Posterior vena cava (tissue), 2 donors: ENCODE results near the gene TMEM151A. TPM values are rescaled to one million over a fixed set of nuclear protein-coding genes. Genes with fewer than 3 reads are reported as not detected.
"Not testable (repeated sequence)": the region's sequence is repeated elsewhere in the genome, so short reads cannot be mapped to it uniquely, and the experiment has no call there.

Source experiments
- DNase-seq: peaks from one replicate; pipeline ENCODE4 v3.0.0-alpha.2; 2020; ENCODE audit warnings: low spot score
- intact Hi-C, 2 donors: fragments of 100-400 bp; cut with DNase I; formaldehyde crosslinking; loops; one replicate each; pipeline versions ENCODE4 v1.14.1 to v1.14.2; 2022 to 2023
- long read RNA-seq, 2 donors: library from polyadenylated mRNA; unstranded; transcript quantifications; one replicate each; pipeline ENCODE4 v2.0.0, GENCODE V29; 2020 to 2021
- total RNA-seq, 2 donors: library from RNA; stranded (reverse); fragmentation: NEBNext Ultra II Directional; extraction: Animal tissue kit (Norgen Biotek cat#: 25700); gene quantifications; one replicate each; pipeline ENCODE4 v1.2.1, GENCODE V29; 2021
- donor health status: DM: yes; HTN: yes; CAD: no.
- donor health status: DM: yes; HTN: yes; CAD: no.

TMEM151A gene
- not detected for total RNA-seq
- long read RNA-seq, donor 1 = 0 reads
- long read RNA-seq, donor 2 = 0 reads

DNA sequence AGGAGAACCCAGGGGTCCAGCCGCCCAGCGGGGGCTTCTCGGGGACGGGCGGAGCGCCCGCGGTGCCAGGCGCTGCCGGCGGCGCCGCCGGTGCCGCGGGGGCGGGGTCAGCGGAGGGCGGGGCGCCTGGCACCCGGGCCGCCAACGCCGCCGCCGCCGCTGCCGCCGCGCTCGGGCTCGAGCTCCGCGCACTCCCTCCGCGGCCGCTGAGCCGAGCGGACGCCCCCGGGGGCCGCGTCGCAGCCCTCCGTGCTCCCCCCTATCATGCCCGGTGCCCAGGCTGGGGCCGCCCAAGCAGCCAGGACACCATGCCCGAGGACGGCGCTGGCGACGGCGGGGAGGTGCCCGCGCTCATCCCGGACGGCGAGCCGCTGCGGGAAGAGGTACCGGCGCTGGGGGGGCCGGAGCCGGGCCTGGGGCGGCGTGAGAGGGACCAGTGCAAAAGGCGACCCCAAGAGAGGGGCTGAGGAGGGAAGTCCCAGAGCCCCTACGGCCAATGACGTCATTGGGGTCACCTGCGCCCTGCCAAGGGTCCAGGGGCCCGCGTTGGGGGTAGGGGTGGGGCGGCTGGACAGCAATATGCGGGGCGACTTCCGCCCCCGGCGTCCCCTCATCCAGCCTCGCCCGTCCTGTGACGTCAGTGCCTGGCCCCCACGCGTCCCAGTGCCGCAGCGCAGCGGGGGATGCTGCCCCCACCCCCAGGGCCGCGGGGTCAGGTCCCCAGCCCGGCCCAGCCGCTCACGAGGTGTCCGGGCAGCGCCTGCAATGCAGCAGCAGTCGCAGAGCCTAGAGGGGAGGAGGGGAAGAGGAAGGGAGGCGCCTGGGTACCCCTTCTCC lies at the start of gene TMEM151A:
TMEM151A (plus strand) TSS at position 189 of the 837 bp plus-strand sequence; CDS start at position 309, 120 bp downstream.
- intact Hi-C loops = no loop called here
- DNase-seq = no peak

DNA sequence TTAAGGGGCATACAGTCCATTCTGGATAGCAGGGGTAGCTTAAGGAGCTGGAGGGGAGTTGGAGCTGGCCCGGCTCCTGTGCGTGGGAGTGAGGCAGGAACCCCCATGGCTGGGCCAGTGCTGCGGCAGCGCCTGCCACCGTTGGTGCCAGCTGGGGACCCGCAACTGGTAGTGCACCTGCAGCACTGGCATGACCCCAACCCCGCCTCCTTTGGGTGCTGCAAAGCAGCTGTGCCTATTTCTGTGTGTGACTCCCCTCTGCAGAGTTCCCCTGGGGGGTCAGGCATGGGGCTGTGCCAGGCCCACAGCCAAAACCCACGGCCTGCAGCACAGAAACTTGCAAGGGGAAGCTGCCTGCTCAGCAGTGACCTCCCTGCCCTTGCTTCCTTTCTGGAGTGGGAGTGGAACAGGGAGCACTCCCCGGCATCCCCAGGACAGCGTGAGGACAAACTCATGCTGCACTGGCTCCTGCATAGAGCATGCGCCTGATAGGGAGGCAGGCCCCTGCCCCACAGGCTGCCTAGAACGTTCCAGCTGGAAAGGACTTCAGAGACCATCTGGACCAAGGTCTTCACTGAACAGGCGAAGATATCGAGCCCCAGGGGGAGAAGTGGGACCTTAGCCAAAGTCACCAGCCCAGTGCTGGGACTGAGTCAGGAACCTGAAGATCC lies 49.5 kb upstream of the TMEM151A start:
- no peak for DNase-seq
- intact Hi-C loops = no loop called here

DNA sequence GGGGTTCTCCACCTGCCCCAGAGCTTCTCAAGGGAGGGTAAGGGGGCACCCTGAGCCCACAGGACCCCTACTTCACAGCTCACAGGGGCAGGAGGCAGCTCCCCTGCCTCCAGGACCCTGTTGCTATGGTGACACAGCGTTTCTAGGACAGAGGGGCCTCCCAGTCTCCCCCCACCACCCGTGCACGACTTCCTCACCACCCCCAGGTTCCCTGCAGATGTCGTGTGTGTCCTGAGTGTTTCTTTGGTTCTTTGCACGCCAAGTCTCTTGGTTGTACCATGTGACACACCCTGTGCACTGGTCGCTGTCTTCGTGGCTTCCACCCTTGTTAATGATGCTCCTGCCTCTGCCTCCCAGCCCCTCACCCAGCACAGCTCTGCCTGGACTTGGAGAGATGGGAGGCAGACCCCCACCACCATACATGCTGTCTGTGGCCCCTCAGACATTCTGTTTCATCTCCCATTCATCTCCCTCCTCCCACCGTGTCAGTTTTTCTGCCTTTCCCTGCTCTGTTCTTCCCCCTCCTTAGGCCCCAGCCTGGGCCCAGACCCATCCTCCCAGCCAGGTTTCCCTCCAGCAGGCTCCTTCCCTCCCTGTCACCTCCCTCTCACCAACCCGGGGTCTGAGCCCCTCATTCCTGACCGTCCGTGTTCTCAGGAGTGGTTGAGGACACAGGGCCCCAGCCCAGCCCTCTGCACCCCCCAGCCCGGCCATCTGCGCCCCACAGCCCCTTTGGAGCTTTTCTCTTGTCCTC lies 47.7 kb upstream of the TMEM151A start:
- intact Hi-C loops = loop anchor here in 1 of 2 donors (1.0 kb wide), 1 partner anchor 17 kb away; no protein-coding TSS in a partner anchor
- no peak for DNase-seq

DNA sequence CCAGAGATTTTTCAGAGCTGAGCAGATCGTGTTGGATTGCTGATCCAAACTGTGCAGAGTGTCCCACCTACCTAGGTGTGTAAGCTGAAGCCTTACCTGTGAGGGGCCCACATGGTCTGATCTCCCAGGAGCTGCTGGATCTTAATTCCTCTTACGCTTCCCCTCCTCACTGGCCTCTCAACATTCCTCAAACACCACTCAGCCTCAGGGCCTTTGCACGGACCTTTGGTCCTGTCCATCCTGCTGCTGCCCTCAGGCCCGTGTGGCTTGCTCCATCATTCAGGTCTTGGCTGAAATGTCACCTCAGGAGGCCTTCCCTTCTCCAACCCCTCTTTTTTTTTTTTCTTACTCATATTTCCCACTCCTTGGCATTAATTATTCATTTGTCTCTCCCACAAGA lies 44.4 kb upstream of the TMEM151A start:
- DNase-seq = no peak
- intact Hi-C loops = no loop called here

DNA sequence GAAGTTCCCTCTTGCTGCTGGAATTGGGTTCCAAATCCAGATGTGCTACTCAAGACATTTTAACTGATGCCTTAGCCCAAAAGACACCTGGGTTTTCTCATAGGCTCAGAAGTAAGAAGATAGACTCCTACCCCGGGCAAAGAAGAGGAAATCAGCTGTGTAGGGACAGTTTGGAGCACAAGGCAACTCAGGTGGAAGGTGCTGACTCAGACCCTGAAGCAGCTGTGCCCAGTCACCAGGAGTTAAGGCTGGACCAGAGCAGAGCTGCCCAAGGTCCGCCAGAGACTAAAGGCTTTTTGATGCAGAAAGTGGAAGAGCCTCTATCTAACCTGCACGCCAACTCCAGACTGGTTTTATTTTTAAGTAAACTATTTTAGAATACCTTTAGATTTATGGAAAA lies 43.9 kb upstream of the TMEM151A start:
- no peak for DNase-seq
- intact Hi-C loops = no loop called here

DNA sequence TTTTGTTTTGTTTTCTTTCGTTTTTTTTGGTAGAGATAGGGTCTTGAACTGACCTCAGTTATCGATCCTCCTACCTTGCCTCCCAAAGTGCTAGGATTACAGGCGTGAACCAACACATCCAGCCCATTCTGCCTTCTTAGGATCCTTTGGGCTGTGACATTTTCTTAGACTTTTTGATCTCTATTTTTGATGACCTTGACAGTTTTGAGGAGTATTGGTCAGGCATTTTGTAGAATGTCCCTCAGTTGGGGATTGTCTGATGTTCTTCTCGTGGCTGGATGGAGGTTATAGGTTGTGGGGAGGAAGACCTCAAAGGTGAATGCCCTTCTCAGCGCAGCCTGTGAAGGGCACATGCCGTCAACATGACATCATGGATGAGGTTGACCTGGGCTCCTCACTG lies 42.8 kb upstream of the TMEM151A start:
- intact Hi-C loops = no loop called here
- DNase-seq = no peak

DNA sequence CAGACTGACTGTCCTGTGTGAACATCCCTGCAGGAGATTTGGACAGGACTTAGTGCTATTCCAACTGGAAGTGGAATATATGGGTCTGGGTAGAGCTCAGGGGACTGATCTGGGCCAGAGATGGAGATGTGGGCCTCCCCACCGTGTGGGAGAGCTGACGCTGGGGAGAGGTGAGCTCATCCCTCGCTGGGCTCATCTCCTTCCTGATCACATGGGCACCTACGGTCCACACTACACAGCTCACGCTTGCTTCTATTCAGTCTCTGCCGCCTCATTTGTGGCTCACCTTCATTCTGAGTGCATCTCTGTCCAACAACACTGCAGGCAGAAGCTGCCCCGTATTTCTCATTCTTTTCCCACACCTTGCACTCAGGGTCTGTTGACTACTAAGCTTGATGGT lies 39.9 kb upstream of the TMEM151A start:
- intact Hi-C loops = no loop called here
- DNase-seq = no peak

DNA sequence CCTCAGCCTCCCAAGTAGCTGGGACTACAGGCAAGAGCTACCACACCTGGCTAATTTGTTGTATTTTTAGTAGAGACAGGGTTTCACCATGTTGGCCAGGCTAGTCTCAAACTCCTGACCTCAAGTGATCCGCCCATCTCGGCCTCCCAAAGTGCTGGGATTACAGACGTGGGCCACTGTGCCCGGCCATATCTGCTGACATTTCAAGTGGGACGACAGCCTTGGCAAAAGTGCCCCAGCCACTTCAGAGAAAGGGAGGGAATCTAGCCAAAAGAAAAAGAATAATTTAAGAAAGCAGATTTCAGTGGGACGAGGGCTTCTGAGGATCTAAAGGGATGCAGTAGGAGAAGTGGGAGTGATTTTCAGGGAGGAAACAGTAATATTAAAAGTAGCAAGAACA lies 38.6 kb upstream of the TMEM151A start:
- DNase-seq, intact Hi-C loops: not testable (repeated sequence)

DNA sequence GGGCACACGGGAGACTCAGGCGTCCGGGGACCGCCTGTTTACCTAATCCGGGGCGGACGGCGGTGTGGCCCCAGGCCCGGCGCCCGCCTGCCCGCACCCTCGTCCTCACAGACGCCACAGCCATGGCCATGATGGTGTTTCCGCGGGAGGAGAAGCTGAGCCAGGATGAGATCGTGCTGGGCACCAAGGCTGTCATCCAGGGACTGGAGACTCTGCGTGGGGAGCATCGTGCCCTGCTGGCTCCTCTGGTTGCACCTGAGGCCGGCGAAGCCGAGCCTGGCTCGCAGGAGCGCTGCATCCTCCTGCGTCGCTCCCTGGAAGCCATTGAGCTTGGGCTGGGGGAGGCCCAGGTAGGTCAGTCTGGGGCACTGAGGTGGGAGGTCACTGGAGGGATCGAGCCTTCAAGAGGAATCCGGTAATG lies 33.2 kb upstream of the TMEM151A start:
- intact Hi-C loops = no loop called here
- DNase-seq = no peak

DNA sequence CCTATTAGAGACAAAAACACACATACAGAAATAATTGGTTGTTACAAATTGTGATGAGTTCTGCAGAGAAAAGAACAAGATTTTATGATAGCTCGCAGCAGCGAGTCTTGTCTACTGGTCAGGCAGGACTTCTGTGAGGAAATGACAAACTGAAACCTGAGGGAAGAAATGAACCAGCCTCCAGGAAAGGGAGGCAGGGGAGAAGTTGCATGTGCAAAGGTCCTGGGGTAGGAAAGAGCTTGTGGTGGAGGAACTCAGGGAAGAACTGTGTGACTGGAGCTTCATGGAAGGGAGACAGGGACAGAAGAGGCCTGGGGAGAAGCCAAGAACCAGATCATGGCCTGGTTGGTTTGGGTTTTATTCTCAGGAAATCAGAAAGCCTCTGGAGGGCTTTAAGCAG lies 32.5 kb upstream of the TMEM151A start:
- DNase-seq = no peak
- intact Hi-C loops = no loop called here

DNA sequence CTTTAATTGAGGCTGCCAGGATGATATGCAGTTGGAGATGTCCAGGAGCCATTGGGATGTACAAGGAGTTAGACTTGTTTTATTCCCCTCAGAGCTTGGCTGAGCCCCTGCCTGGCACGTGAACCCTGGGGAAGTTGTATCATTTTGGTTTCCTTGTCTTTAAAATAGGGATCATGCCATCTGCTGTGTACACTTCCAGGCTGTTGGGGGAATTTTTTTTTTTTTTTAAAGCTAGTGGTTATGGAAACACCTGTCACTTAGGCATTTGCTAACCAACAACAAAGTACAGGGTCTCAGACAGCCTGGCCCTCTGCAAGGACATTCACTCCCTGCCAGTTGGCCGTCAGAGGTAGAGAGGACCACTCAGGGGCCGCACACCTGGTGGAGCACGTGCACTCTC lies 31.7 kb upstream of the TMEM151A start:
- DNase-seq = no peak
- intact Hi-C loops = no loop called here

DNA sequence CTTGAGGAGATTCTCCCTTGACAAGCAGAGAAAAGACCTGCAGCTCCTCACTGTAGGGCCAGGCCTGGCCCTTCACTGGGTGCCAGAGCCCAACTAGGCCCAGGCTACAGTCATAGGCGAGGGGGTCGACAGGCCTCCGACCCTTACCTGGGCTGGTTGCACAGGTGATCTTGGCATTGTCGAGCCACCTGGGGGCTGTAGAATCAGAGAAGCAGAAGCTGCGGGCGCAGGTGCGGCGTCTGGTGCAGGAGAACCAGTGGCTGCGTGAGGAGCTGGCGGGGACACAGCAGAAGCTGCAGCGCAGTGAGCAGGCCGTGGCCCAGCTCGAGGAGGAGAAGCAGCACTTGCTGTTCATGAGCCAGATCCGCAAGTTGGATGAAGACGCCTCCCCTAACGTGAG lies 30.1 kb upstream of the TMEM151A start:
- intact Hi-C loops = no loop called here
- DNase-seq = no peak

DNA sequence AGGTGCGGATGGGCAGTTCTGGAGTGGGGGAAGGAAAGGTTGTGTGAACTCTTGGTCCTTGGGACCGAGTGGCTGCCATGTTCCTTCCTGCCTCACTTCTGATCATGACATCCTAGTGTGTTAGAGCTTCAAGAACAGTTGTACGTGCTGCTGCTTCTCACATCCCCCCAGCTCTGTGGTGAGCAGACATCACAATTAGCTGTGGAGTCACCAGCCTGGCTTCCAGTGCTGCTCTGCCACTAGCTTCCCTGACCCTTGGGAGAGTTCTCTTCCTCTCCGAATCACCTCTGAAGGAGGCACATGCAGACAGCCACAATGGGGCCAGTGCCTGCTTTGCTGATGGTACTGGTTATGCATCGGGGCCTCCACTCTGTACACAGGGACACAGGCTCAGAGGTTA lies 29.5 kb upstream of the TMEM151A start:
- intact Hi-C loops = no loop called here
- no peak for DNase-seq

DNA sequence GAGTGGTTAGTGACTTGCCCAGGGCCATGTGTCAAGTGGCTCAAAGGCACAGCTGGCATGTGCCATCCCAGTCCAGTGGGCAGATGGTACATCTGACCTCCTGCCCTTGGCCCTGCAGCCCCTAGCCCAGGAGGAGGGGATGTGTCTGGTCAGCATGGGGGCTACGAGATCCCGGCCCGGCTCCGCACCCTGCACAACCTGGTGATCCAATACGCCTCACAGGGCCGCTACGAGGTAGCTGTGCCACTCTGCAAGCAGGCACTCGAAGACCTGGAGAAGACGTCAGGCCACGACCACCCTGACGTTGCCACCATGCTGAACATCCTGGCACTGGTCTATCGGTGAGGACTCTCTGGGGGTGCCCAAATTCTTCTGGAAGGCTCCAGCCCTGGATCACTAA lies 29.0 kb upstream of the TMEM151A start:
- DNase-seq = no peak
- intact Hi-C loops = no loop called here

DNA sequence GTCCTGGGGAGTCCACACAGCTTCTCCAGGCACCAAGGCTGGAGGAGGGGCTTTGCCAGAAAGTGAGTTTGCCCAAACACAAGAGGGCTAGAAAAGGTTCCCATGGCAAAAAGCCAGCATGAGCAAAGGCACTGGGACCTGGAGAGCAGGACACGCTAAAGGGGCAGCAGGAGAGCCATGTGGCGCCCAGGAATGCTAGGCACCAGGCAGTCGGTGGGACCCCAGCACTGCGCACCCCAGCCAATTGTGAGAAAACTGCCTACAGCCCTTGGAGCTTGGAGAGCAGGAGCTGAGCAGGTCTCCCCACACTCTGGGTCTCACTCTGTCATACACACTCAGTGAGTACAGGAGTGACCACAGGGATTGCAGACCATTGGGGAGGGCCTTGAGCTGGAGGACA lies 28.5 kb upstream of the TMEM151A start:
- no peak for DNase-seq
- intact Hi-C loops = no loop called here

DNA sequence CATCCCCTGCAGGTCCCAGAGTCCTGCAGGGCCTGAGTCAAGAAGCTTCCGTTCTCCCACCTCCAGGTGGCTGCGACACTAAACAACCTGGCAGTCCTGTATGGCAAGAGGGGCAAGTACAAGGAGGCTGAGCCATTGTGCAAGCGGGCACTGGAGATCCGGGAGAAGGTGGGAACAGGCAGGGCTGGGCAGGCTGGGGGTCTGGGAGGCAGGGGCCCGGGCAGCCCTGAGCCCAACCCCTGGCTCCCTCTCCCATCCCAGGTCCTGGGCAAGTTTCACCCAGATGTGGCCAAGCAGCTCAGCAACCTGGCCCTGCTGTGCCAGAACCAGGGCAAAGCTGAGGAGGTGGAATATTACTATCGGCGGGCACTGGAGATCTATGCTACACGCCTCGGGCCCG lies 27.9 kb upstream of the TMEM151A start:
- intact Hi-C loops = no loop called here
- DNase-seq = no peak

DNA sequence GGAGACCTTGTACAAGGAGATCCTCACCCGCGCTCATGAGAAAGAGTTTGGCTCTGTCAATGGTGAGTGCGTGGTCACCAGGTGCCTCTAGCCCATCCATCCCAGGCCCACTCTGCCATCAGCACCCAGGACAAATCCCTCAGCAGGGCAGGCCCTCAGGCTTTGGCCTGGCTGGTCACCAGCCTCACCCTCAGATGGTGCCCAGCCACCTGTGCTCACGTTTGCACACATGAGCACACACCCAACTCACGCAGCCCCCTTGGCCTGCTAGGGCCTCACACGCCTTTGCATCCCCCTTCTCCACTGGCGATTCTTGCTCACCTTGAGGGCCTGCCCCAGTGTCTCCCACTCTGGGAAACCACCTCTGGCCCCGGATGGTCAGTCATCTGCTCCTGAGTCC lies 27.3 kb upstream of the TMEM151A start:
- intact Hi-C loops = no loop called here
- DNase-seq = no peak

DNA sequence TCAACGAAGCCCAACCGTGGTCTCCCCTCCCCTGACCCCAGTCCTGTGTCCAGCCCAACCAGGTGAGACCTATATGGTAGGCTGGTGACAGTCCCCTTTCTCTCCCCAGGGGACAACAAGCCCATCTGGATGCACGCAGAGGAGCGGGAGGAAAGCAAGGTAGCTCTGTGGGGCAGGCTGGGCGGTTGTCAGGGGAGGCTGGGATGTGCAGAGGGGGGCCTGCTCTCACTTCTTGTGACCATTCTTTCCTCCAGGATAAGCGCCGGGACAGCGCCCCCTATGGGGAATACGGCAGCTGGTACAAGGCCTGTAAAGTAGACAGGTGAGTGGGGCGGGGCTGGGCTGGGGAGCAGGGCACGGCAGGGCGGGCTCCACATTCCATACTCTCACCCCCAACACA lies 26.8 kb upstream of the TMEM151A start:
- intact Hi-C loops = no loop called here
- no peak for DNase-seq

DNA sequence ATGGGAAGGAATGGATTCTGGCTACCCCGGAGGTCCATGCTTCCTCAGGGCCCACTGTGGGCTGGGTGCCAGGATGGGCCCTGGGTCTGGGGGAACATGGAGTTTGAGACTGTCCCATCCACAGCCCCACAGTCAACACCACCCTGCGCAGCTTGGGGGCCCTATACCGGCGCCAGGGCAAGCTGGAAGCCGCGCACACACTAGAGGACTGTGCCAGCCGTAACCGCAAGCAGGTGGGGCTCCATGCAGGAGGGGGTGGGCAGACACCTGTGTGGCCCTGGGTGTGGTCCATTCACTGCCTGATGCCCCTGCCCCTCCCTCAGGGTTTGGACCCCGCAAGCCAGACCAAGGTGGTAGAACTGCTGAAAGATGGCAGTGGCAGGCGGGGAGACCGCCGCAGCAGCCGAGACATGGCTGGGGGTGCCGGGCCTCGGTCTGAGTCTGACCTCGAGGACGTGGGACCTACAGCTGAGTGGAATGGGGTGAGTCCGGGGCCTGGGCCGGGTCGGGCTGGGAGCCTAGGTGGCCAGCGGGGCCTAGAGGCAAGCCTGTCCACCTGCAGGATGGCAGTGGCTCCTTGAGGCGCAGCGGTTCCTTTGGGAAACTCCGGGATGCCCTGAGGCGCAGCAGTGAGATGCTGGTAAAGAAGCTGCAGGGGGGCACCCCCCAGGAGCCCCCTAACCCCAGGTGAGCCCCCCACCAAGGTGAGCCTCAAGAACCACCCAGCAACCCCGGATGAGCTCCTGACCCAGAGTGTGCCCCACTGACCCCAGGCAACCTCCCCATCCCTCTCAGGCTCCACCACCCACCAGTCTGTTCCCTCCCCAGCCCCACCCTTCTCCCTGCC lies 25.9 kb upstream of the TMEM151A start:
- intact Hi-C loops = no loop called here
- DNase-seq = no peak
